Neural crest cell (in vitro differentiated cells): ENCODE data around the gene MRRF. TPM values are rescaled to one million over a fixed set of nuclear protein-coding genes. Genes with fewer than 3 reads are reported as not detected.
"Not testable (repeated sequence)": the region's sequence is repeated elsewhere in the genome, so short reads cannot be mapped to it uniquely, and the experiment has no call there.

Source experiments
- DNase-seq: peaks from one replicate; pipeline ENCODE4 v3.0.0; 2021; ENCODE audit warnings: low read depth, mixed read lengths, low spot score
- H3K27ac Mint-ChIP-seq: one replicate; pipeline ENCODE4 v1.8.0; 2021; ENCODE audit warnings: mild to moderate bottlenecking, mixed read lengths; ENCODE audit not compliant: unreplicated experiment
- H3K27me3 Mint-ChIP-seq: 2 replicates; pipeline ENCODE4 v1.8.0; 2021; ENCODE audit warnings: low read depth, mild to moderate bottlenecking, mixed read lengths
- H3K36me3 Mint-ChIP-seq: 2 replicates; pipeline ENCODE4 v1.8.0; 2021; ENCODE audit warnings: low read depth, mild to moderate bottlenecking, mixed read lengths
- H3K4me1 Mint-ChIP-seq: 2 replicates; pipeline ENCODE4 v1.8.0; 2021; ENCODE audit warnings: mixed read lengths
- H3K4me3 Mint-ChIP-seq: one replicate; pipeline ENCODE4 v1.8.0; 2021; ENCODE audit warnings: mild to moderate bottlenecking, mixed read lengths
- H3K9me3 Mint-ChIP-seq: 2 replicates; pipeline ENCODE4 v1.8.0; 2021; ENCODE audit warnings: mixed read lengths
- total RNA-seq: library from RNA; stranded (reverse); gene quantifications from 2 replicates; pipeline ENCODE4 v1.2.1, GENCODE V29; 2021
- TF ChIP-seq, protein P1 (sequence below): fragments of 200-600 bp; sonication (generic); conservative IDR thresholded peaks from 2 replicates; pipeline ENCODE4 v1.5.0; 2021; ENCODE audit warnings: antibody characterized with exemption, mild to moderate bottlenecking

Gene MRRF
- total RNA-seq, 1 donor from 2014 or later = 40.1 TPM

DNA sequence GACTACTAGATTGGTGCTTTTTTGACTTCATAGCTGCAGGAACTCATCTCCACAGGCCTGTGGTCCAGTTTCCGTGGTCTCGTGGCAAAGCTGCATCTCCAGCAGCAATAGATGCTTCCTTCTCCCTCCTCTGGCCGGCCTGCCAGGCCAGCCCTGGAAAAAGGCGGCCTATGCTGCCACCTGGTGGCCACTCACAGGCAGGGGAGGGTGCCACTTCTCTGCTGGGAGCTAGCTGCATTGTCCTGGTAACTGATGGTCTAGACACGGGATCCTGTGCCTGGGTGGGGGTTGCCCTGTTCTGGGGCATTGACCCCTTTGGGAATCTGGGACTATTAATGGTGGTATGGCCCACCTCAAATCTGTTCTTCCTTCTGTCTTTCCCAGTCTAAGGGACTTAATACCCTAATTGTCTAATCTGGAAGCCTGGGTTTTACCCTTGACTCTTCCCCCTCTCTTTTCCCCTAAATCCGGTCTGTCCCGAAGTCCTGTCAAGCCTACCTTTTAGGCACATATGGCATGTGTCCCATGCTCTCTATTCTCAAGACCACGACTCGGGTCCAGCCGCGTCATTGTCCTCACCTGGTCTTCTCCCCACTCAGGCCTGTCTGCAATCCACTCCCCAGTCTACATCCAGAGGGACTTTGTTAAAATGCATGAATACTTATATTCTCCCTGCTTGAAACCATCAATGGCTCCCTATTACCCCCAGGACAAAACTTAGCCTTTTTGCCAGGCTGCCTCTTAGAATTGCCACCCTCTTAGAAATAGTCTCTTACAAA lies 86.1 kb downstream of the MRRF start:
- Mint-ChIP-seq H3K27me3 (peaks cover 43% of the 10 kb centered on the region), H3K4me3 (no peak overlapping the region), H3K4me1 (peaks cover 18% of the 10 kb centered on the region), H3K9me3 (peaks cover 2% of the 10 kb centered on the region), H3K36me3 (no peaks in the 10 kb centered on the region), H3K27ac (no peak overlapping the region)
- DNase-seq = peak; percentile 85
- TF ChIP-seq, protein P1, sequence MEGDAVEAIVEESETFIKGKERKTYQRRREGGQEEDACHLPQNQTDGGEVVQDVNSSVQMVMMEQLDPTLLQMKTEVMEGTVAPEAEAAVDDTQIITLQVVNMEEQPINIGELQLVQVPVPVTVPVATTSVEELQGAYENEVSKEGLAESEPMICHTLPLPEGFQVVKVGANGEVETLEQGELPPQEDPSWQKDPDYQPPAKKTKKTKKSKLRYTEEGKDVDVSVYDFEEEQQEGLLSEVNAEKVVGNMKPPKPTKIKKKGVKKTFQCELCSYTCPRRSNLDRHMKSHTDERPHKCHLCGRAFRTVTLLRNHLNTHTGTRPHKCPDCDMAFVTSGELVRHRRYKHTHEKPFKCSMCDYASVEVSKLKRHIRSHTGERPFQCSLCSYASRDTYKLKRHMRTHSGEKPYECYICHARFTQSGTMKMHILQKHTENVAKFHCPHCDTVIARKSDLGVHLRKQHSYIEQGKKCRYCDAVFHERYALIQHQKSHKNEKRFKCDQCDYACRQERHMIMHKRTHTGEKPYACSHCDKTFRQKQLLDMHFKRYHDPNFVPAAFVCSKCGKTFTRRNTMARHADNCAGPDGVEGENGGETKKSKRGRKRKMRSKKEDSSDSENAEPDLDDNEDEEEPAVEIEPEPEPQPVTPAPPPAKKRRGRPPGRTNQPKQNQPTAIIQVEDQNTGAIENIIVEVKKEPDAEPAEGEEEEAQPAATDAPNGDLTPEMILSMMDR = peak; percentile 98

DNA sequence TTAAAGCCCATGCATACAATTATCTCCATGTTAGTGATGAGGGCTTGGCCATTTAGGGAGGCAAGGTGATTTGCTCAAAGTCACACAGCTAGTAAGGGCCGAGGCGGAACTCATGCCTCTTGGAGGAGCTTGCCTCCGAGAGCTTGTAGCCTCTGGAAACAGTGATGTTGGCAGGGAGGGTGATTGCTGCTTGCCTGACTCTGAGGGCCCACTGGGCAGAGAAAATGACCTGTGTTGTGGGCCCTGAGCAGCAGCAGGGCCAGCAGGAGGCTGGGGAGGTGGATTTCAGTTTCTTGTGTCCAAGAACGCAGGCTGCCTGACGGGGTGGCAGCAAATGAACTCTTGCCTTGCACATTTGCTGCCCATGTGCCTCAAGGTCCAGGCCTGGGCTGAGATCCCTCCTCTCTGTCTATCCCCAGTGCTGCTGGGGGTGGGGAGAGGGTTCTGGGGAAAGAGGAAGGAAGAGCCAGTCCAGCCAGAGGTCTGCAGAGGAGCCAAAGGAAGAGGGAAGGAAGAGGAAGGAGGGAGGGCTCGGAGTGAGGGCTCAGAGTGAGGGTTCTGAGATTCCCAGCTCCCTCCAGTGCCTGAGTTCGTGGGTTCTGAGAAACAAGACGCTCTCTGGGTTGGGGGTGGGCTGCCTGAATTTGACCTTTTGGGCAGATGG lies 90.0 kb downstream of the MRRF start:
- DNase-seq = no peak
- Mint-ChIP-seq H3K4me3 (no peak overlapping the region), H3K27me3 (peaks cover 26% of the 10 kb centered on the region), H3K4me1 (no peaks in the 10 kb centered on the region), H3K36me3 (no peaks in the 10 kb centered on the region), H3K9me3 (peaks cover 12% of the 10 kb centered on the region), H3K27ac (no peak overlapping the region)
- TF ChIP-seq, protein P1 = no peak

DNA sequence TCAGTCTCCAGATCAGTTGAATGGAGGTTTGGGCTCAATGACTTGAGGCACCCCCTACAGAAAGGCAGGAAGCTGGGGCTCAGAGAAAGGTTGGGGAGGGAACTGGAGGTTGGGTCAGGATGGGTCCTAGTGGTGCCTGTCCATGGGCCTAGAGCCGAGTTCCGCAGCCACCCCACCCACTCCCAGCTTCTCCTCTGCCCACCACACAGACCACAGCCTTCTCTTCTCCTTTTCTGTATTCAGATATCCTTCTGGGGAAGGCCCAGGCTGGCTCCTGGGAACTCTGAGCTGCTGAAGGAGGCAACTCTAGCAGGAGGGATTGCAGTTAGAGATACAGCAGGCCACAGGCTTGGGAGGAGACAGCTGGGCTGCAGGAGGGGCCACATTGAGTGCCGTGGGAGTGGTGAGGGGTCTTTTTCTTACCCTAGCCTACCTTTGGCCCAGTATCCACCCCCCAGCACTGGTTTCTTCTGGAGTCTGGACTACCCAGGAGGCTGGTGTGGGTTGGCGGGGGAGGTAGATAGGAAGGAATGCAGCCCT lies 90.7 kb downstream of the MRRF start:
- no peak overlapping the region for H3K27ac Mint-ChIP-seq
- H3K36me3 Mint-ChIP-seq = no peaks in the 10 kb centered on the region
- TF ChIP-seq, protein P1 = no peak
- peaks cover 19% of the 10 kb centered on the region for H3K27me3 Mint-ChIP-seq
- H3K9me3 Mint-ChIP-seq = peaks cover 12% of the 10 kb centered on the region
- H3K4me1 Mint-ChIP-seq = no peaks in the 10 kb centered on the region
- DNase-seq = no peak
- H3K4me3 Mint-ChIP-seq = no peak overlapping the region

DNA sequence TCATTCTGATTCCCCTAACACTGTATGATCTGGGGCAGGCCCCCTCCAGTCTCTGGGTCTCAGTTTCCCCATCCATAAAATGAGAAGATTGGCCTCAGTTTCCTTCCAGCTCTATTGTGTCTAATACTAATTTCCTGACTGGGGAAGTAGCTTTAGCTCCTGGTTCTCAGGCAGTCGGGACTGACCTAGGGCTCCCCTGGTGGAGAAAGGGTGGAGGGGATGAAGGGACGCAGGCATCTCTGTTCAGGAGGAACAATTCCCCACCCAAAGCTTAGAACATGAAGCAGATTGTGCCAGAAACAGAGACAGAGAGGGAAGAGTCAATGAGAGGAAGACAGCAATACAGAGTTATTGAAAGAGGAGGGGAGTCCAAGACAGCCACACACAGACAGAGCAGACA lies 91.9 kb downstream of the MRRF start:
- no peak for DNase-seq

DNA sequence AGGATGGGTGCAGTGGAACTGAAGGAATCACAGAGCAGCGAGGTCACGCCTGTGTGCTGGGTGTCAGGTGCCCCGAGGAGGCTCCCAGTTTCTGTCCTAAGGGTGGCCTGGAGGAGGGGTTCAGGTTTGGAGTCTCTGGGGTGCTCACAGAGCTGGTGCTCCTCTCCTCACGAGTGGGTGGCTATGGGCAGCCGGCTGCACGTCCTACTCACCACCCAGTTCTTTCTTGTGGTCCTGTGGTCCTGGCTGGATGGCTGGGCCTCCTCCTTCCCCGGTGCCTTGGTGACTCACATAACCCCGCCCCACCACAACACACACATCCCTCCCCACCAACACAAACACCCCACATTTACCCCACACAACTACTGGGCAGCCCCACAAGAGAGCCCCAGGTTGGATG lies 96.2 kb downstream of the MRRF start:
- Mint-ChIP-seq H3K9me3 (peaks cover 10% of the 10 kb centered on the region), H3K36me3 (no peaks in the 10 kb centered on the region), H3K27me3 (peaks cover 10% of the 10 kb centered on the region), H3K27ac (no peak overlapping the region), H3K4me3 (no peak overlapping the region), H3K4me1 (no peaks in the 10 kb centered on the region)
- TF ChIP-seq, protein P1 = no peak
- no peak for DNase-seq

More for the DNA sequence above, 91.9 kb downstream of the MRRF start:
- Mint-ChIP-seq H3K27me3 (peaks cover 11% of the 10 kb centered on the region), H3K4me1 (no peaks in the 10 kb centered on the region), H3K9me3 (peaks cover 12% of the 10 kb centered on the region), H3K4me3 (no peak overlapping the region), H3K27ac (no peak overlapping the region), H3K36me3 (no peaks in the 10 kb centered on the region)
- TF ChIP-seq, protein P1 = peak; percentile 45

DNA sequence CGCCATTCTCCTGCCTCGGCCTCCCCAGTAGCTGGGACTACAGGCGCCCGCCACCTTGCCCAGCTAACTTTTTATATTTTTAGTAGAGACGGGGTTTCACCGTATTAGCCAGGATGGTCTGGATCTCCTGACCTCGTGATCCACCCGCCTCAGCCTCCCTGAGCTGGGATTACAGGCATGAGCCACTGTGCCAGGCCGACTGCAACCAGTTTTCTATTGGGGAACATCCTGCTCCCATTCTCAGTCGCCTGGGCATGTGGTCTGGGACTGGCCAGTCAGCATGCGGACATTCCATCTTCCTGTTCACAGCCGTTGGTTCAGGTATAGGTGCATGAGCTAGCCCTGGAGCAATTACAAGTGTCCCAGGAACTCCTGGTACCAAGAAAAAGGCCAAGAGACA lies 98.4 kb downstream of the MRRF start:
- not testable (repeated sequence) for H3K9me3 Mint-ChIP-seq, H3K27ac Mint-ChIP-seq, H3K4me1 Mint-ChIP-seq, H3K27me3 Mint-ChIP-seq, H3K4me3 Mint-ChIP-seq, DNase-seq, H3K36me3 Mint-ChIP-seq
